Activated T-cell treated with anti-CD3 and anti-CD28 coated beads for 1 hour (primary cell): ENCODE data around the gene TMA16.
"Not testable (repeated sequence)": the region's sequence is repeated elsewhere in the genome, so short reads cannot be mapped to it uniquely, and the experiment has no call there.

Source experiments
- DNase-seq: peaks from one replicate; pipeline ENCODE4 v3.0.0-alpha.2; 2020; ENCODE audit warnings: low read depth

Gene TMA16

DNA sequence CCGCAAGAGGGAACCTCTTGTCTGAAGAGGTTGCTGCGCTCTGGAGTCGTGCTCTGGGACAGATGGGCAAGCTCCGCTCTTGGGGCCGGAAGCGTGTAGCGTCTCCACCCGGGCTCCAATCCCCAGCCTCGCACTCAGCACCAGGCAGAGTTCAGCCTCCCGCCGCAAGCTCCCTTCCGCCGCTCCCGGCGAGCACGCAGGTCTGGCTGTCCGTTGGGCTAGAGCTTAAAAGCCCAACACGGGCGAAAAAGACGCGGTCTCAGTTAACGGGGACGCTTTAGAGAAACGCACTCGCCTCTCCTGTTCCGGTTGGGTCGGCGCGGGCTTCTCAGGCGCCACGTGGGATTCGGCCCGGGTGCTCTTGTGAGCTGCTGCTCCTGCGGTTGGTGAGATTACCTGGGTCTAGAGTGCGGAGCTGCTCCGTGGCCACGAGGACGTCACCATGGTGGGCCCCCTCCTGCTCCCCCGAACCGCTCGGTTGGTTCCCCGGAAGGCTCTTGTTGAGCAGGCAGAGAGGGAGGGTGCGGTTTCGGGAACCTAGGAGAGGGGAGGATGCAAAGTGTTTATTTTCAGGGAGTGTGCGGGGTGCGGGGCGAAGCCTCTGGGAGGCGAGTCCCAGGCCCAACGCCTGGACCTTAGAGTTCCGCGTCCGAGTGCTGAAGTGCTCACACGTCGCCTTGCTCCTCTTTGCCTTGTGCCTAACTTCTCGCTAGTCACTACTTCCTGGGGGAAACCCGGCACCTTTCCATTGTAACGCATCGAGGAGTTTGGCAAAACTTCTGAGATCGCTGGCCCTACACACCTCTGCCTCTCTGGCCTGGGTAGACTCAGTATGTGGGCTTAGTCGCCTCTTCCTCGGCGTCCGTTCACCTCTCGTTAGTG lies at the start of gene TMA16:
TSS of gene TMA16 (plus strand) at position 331 of the 882 bp plus-strand sequence. CDS start at position 443, 112 bp downstream.
- DNase-seq: peak; percentile 63

DNA sequence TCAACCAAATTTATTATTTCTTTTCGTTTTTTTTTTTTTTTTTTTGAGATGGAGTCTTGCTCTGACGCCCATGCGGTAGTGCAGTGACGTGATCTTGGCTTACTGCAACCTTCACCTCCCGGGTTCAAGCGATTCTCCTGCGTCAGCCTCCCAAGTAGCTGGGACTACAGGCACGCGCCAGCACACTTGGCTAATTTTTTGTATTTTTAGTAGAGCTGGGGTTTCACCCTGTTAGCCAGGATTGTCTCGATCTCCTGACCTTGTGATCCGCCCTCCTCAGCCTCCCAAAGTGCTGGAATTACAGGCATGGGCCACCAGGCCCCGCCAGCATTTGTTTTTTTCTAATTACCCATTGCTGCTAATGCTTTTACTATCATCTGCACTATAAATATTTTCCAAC lies 47.5 kb upstream of the TMA16 start:
- DNase-seq: not testable (repeated sequence)

DNA sequence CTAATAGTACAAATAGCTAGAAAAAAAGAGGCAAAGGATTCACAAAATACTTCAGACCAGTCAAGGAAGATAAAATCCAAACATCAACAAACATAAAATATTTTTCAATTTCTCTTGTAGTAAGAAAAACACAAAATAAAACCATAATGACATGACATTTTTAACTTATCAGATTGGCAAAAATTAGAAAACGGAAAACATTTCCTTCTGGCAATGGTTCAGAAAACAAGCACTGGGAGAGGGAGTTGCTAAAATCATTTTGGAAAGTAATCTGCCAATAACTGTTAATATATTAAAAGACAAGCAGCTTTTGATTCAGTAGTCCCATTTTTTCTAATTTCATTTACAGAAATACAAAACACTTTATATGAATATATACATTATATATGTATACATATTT lies 47.0 kb upstream of the TMA16 start:
- DNase-seq: no peak

DNA sequence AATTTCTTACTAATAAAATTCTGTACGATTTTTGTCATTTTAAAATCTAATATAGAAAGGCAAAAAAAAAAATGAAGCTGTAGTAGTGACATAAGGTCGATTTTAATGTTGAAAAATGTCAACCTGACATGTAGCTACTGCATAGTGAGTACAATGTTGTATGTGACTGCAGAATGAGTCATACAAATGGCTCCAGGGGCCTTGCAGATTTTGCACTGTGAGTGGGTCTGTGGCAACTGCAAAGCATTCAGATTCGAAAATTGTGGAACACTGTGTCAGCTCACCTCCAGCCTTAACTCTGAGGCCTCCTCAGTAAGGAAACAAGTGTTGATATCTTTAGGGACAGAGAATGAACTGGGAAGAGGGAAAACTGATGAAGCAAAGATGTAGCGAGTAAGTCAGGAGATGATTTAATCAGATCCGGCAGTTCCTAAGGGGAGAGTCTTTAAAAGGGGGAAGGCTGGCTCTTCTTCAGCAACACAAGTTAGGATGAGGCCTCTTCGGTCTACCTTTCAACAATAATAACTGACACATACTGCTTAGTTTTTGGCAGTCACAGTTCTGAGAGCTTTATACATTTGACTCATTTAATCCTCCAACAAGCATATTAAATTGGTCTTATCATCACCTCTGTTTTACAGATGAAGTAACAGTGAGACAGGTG lies 45.8 kb upstream of the TMA16 start:
- DNase-seq: no peak

DNA sequence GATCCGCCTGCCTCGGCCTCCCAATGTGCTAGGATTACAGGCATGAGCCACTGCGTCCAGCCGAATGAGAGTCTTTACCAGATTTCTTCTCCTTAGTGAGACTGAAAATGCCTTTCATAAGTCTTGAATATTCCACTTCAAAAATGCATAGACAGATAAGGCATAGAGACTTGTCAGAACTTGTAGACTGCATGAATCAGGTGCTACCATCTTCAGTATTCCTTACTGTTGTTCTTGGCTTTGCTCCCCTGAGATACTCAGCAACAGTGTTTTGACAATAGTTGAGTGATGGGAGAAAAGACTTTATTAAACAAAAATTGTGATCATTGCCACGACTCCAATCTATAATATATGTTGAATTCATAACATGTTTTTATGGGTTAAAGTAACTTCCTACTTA lies 31.9 kb upstream of the TMA16 start:
- DNase-seq: no peak

DNA sequence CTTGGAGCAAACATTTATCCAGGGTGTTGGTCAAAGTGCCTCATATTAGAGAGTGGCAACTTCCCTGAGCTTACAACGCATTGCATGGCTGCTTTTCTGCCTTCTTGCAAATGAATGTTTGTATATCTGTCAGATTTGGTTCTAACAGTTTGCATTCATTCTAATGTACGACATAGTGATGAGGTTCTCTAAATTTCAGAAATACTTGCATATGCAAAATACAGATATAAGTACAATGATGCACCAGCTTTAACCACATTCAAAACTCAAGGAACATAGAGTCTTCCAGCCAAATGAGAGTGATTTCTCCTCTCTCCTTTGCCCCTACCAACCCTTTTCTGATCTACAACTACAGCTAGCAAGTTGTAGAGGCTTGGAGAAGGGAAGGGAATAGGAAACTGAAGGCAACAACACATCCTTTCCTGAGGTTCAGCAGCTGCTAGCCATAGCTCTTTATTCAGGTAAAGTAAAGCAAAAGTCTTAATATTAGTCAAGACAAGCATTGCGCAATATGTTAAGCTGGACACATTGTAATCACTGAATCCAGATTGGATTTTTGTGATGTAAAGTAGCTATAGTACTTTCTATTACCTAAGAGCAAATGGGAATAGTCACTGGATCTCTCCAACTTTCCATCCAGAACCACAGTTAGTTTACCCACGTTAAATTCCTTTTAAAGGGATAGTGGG lies 27.3 kb upstream of the TMA16 start:
- no peak for DNase-seq

DNA sequence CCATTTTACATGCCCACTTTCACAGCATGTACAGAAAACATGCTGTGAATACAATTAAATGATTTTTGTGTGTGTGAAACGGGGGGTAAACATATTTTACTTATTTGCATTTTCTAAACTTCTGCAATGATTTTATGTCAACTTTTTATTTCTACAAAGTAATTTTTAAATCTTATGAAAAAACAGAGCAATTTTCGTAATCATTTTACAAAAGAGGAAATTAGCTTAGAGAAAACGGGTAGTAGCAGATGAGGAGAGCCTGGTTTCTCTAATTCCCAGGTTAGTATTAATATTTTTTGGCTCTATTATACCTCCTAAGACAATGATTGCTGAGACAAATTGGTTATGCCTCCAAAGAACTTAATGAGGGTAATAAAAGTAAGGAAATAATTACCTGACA lies 24.1 kb upstream of the TMA16 start:
- no peak for DNase-seq

DNA sequence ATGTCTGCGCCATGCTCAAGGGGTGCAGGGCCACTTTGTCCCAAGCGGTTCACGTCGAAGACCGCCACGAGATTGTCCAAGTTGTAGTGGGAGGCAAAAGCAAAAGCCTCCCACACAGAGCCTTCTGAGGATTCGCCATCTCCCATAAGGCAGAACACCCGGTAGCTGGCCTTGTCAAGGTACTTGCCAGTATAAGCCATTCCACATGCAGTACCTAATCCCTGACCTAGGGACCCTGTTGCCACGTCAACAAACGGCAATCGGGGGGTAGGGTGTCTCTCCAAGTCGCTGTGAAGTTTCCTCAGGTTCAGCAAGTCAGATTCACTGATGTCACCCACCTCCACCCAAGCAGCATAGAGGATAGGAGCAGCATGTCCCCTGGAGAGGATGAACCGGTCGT lies 21.4 kb upstream of the TMA16 start:
- DNase-seq: no peak

DNA sequence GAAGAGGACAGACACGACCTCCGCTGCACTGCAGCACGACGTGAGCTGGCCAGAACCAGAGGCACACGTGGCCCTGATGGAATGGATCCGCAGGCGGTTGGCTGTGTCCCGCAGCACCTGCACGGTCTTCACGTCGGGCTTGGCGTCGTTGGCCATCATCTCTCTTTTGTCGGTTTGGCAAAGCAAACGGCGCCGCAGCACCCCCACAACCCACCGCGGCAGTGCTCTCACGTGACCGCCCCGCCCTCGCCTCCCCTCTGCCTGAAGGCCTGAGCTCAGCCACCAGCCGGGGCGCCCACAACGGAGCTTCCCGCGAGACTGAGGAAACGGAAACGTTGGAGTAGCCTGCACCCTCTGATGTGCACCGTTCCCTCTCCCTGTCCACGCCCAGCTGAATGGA lies 20.9 kb upstream of the TMA16 start, which contains the start of gene TKTL2:
TSS of gene TKTL2 (minus strand) at position 179 of the 400 bp plus-strand sequence. CDS start at position 159, 20 bp downstream.
- no peak for DNase-seq

DNA sequence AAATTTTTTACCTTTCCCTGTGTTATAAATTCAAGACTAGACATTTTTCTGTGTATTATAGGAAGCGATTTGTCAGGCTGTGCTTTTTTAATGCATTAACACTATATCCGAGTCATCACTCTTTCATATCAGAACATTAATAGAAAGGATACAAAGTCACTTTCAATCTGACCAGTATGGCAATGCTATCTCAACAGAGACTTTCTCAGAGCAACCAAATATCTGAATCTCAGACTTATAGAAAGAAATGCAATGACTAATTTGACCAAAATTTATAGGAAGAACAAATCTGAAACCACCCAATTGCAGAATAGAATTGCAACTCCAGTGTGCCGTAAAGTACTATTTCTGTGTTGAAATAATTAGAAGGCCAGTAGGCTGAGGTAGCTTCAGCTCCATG lies 20.5 kb upstream of the TMA16 start:
- DNase-seq: no peak

DNA sequence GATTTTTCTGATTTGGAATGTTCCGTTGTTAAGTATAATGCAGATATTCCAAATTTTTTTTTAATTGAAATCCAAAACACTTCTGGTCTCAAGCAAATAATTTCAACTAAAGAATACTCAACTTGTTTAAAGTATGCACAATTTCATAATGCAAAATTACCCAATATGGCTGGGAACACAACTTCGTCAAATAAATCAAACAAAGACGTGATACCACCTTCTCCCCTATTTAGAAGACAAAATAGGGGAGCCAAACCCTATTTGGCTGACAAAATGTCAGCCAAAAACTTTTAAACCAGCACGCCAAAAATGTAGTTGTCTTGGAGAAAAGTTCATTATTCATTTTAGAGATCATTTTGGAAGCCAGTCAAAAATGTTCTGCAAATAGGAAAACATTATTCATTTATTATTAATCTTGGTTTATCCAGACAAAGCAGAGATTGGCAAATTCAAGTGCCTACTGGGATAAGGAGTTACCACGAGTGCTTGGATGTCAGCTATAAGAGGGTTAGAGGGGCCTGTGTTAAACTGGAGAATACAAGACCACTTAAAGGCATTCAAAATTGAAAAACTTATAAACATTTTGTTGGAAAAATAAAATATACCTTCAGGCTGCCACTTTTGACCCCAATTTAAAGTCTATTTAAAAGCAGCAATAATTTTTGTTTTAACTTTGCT lies 17.6 kb upstream of the TMA16 start:
- no peak for DNase-seq

DNA sequence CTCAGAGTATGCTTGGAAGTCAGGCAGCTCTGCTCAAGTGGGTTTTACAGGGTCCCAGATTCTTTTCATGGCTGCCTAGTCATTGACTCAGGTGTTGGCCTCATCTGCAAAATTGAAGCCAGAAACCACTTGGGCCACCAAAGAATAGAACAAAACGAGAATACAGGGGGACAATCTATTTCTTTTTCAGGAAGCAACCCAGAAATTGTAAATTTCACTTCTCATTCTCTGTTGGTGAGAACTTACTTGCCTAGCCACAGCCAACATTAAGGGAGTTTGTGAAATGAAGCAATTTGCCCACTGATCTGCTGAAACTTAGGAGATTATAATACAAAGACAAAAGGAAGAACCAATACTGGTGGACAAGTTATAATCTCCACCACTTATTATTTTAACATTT lies 12.3 kb upstream of the TMA16 start:
- DNase-seq: no peak

DNA sequence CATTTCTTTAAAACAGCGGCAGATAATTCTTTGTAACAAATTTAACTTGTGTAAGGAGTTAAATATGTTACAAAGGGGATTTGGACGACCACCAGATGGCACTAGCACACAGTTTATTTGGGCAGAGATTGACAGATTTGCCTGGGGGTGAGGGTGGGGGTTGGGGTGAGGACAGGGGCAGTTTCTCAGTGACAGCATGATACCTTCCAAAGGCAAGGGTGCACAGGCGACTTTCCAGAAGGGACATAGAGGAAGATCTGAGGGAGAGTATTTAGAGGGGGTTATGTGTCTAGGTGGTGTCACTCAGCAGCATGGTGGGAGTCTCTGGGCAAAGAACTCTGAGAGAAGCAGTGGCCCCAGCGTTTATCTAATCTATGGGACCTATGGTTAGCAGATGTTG lies 9.6 kb upstream of the TMA16 start:
- peak; percentile 43 for DNase-seq

DNA sequence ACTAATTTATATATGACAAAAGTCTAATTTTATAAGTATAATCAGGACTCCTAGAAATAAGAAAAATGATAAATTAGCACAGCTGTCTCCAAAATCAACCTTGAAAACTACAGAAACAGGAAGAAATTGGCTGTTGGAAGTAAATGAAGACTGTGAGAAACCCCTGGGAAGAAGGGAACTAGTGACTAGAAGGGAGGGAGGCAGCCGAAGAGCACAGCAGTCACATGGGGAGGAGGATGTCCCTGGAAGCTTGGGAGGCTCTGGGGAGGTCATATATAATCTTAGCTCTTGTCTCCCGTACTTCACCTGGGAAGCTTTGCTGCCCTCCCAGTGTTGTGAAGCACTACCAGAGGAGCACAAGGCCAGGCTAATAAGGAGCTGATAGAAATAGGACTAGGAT lies 8.9 kb upstream of the TMA16 start:
- DNase-seq: no peak

DNA sequence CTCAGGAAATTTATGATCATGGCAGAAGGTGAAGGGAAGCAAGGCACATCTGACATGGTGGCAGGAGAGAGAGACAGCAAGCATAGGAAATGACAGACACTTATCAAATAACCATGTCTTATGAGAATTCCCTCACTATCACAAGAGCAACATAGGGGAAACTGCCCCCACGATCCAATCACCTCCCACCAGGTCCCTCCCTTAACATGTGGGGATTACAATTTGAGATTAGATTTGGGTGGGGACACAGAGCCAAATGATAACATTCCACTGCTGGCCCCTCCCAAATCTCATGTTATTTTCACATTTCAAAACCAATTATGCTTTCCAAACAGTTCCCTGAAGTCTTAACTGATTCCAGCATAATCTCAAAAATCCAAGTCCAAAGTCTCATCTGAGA lies 8.2 kb upstream of the TMA16 start:
- DNase-seq: no peak

DNA sequence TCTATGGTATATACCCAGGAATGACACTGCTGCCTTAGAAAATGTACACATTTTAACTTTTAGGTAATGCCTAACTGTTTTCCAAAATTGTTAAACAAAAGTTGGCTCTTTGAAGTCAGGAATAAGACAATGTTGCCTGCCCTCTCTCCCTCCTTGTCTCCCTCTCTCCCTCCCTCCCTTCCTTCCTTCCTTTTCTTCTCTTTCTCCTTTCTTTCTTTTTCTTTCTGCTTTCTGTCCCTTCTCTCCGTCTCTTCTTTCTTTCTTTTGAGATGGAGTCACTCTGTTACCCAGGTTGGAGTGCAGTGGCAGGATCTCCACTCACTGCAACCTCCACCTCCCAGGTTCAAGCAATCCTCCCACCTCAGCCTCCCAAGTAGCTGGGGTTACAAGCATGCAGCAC lies 4.6 kb upstream of the TMA16 start:
- no peak for DNase-seq

DNA sequence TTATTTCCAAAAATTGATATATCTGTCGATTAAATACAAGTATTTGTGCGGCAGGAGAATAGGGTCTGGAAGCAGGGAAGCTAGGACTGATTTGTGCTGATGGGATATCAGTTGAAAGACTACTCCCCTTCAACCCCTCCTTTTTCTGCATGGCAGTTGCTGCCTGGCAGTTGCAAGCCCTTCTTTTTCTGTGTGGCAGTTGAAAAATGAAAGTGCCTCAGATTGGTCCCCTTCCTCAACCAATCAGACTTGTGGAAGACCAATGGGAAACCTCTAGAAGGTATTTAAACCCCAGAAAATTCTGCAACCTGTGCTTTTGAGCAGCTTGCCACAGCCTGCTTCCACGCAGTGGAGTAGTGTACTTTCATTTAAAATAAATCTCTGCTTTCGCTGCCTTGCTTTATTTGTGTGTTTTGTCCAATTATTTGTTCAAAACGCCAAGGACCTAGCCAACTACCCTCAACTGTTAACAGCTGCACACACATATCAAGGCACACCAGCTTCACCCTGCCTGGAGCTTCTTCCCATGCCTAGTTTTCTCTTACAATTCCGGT lies 1.5 kb upstream of the TMA16 start:
- DNase-seq: no peak

DNA sequence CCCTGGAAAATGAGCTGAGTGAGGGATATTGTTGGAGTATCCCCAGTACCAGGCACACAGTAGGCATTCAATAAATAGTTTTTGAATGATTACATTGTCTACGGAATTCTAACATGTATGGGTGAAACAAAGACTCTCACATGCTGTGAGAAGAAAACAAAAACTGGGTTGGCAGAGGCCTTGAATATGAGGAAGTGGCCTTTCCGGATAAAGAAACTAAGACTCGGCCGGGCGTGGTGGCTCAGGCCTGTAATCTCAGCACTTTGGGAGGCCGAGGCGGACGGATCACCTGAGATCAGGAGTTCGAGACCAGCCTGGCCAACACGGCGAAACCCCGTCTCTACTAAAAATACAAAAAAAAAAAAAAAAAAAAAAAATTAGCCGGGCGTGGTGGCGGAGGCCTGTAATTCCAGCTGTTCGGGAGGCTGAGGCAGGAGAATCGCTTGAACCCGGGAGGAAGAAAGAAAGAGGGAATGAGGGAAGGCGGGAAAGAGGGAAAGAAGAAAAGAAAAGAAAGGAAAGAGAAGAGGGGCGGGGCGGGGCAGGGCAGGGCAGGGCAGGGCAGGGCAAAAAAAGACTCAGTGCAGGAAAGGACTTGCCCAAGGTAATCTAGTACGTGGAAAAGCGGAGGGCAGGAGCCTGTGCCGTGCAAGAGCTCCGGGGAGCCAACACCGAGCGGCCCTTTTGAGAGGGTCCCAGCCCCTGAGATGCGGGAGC lies 689 bp upstream of the TMA16 start:
- DNase-seq: no peak

DNA sequence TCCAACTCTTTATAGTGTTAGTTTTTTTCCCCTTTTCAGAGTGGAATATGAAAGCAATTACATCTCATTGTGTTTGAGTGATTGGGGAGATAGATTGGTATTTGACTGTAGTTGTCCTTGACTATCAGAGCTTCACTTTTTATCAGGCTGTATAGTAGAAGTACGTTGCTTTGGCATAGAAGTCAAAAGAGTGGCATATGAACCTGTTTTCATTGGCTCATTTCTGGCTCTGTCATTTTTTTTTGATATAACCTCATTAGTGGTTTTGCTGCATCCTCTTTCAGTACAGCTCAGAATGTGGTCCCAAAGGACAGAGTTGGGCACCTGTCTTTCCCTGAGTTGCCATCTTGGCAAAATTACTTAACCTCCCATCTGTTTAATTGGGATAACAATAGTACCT lies 1.4 kb downstream of the TMA16 start:
- no peak for DNase-seq

DNA sequence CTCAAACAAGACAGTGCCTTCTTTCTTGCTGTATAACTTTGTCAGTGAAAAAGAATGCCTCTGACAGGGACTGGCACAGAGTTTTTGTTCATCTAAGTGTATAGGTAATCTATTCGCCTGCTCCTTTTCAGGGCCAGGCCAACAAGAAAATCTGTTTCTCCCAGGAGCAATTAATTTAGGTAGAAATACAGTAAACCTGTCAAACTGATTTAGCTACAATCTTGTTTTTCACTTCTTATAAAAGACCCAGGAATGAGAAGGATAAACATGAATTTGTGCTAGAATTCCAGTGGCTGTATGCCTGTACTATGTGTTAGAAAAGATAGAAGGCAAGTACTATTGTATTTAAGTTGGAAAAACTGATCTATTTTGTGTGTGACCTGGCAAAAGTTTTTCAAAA lies 6.1 kb downstream of the TMA16 start:
- no peak for DNase-seq

DNA sequence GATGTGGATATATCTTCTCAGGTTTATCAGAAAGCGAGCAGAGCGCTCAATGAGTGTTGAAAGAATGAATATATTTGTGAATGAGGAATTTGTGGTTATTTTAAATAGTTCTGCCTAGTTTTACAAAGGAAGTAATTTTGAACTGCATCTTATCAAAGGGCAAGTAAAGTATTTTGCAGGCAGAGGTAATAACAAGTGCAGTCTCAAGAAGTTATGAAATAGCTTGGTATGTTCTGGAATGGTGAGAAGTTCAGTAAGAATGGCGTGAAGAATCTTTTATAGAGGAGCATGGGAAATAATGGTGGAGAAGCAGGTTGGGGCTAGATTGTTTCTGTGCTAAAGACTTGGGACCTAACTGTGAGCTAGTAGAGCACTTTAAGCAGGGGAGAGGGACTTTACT lies 10.9 kb downstream of the TMA16 start:
- DNase-seq: no peak
